Germinal center (tissue), 1 donor: ENCODE measurements around the gene MADCAM1.

Source experiments
- DNase-seq: peaks from one replicate; pipeline ENCODE4 v3.0.0; 2012; ENCODE audit warnings: mixed read lengths, low spot score

MADCAM1 gene

DNA sequence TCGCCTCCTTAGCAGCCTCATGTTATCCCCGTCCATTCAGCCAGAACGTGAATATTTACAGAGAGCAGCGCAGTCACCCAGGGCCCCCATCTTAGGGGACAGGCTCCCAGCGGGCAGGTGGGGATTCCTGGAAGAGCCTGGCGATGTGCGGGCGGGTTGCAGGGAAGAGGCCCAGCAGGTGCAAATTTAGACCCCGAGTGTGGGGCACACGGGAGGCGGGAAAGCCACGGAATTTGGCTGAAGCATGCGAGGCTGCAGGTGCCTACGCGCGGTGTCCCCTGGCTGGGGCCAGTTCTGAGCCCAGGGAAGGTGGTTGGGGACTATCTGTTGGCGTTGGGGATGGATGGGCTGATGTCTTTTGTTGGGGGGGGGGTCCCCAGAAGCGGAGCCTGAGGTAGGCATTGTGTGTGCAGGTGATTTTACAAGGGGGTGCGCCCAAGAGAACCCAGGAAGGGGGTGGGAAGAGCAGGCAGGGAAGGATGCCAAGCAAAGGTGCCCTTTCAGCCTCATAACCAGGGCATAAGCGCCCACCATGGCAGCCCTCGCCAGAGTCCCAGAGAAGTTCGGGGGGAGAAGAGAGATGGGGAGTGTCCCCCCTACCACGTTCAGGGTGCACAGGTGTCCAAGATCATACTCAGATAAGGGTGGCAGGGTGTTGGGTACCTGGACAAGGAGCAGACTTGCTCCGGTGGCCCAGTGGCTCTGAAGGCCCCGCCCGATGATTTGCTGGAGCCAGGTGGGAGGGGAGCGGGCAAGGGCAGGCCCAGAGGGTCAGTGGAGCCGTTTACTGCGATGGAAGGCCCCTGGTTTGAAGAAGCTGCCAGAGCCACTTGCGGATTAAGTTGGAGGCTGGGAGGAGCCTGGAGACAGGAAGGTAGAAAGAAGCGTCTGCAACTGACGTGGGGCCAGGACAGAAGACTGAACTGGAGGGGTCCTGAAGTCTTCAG lies 12.2 kb downstream of the MADCAM1 start:
- no peak for DNase-seq

DNA sequence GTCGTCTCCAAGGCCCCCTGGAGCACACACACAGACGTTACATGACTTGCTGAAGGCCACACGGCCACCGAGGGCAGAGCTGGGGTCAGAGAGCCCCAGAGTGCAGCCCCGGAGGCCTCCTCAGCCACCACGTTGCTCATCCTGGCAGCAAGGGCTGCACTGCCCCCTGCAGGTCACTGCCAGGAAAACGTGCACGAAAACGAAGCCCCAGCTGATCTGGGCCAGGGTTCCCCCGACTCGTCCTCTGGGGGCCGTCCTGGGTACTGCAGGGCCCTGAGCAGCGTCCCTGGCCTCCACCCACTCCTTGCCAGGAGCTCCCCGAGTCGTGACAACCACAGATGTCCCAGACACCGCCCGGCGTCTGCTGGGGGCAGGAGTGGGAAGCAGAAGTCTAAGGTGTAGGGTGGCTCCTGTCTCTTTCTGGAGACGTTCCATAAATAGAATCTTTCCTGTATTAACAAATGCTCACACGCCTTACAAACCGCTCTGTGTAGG lies 14.4 kb downstream of the MADCAM1 start:
- DNase-seq = peak; percentile 89

DNA sequence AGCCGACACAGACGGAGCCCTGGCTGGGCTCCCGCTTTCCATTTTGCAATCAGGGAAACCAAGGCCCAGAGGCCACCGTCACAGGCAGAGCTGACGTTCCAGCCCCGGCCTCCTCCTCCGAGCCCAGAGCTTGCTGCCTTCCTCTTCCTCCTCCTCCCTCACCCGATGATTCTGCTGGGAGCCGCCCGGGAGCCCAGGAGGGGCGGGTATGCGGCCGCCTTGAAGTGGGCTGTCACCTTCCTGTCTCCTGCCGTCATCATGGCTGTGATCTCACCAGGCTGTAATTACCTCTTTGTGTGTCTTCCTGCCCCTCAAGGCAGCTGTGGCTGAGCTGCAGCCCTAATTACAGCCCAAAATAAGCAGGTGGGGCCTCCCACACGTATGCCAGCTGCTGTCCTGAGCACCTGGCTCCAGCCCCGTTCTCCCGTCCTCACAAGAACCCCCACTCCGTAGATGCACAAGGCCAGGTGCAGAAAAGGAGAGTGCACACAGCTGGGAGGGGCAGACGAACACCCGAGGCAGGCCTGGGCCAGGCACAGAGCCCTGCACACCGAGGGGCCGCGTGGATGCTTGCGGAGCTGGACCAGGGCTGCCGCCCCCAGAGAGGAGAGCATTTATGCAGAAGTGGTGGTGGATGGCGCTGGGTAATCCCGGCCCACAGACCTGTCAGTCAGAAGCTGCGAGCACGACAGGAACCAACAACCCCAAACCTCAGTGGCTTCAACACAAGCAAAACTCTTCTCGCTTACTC lies 15.0 kb downstream of the MADCAM1 start:
- peak; percentile 54 for DNase-seq

DNA sequence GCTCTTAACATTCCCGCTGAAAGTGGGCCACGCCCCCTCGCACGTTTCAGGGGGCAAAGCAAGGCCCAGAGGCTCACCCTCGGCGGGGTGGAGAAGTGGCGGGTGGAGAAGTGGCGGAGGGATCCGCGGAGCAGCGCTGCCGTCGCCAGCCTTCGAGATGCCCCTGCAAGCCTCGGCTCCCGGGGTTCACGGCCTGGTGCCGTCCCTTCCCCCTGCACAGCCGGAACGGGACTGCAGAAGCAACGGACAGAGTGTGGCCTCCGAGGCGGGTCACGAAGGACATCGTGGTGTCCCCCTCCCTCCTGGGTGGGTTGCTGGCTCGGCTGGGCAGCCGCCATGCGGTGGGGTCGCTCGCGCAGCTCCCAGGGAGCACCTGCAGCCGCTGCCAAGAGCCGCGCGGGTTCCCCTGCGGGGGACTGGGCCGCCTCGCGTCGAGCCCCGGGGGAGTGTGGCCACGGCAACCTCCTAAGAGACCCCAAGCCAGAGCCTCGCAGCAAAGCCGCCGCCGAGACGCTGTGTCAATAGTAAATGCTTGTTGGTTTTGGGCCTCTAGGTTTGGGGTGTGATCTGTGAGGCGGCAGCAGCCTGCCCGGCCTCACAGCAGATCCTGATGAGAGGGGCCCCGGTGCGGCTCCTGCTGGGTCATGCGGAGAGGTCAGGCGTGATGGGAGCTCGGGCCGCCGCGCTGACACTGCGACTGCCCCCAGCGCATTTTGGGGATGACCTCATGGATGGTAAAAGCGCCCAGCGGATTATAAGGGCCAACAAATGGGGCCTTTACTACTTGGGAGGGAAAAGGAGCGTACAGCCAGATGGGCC lies 16.5 kb downstream of the MADCAM1 start:
- DNase-seq = no peak

DNA sequence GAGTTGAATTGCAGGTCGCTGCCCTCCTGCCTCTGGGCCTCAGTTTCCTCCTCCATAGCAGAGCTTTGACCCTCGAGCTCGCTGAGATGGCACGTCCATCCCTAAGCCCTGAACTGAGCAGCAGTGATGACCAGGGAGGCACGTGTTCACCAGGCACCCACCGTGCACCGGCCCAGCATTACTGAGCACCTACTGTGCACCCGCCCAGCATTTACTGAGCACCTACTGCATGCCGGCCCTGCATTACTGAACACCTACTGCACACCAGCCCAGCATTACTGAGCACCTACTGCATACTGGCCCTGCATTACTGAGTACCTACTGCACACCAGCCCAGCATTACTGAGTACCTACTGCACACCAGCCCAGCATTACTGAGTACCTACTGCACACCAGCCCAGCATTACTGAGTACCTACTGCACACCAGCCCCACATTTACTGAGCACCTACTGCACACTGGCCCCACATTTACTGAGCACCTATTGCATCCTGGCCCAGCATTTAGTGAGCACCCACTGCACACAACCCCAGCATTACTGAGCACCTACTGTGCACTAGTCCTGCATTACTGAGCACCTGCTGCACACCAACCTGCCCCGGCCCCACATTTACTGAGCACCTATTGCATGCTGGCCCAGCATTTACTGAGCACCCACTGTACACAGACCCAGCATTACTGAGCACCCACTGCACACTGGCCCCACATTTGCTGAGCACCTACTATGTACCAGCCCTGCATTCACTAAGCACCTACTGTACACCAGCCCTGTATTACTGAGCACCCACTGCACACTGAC lies 17.3 kb downstream of the MADCAM1 start:
- no peak for DNase-seq

DNA sequence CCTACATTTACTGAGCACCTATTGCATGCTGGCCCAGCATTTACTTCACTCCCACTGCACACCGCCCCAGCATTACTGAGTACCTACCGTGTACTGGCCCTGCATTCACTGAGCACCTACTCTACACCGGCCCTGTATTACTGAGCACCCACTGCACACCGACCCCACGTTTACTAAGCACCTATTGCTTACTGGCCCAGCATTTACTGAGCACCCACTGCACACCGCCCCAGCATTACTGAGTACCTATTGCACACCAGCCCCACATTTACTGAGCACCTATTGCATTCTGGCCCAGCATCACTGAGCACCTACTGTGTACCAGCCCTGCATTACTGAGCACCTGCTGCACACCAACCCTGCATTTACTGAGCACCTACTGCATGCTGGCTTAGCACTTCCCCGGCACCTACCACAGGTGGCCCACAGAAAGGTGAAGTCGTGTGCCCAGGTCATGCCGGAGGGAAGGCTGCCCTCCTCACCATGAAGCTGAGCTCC lies 17.9 kb downstream of the MADCAM1 start:
- no peak for DNase-seq

DNA sequence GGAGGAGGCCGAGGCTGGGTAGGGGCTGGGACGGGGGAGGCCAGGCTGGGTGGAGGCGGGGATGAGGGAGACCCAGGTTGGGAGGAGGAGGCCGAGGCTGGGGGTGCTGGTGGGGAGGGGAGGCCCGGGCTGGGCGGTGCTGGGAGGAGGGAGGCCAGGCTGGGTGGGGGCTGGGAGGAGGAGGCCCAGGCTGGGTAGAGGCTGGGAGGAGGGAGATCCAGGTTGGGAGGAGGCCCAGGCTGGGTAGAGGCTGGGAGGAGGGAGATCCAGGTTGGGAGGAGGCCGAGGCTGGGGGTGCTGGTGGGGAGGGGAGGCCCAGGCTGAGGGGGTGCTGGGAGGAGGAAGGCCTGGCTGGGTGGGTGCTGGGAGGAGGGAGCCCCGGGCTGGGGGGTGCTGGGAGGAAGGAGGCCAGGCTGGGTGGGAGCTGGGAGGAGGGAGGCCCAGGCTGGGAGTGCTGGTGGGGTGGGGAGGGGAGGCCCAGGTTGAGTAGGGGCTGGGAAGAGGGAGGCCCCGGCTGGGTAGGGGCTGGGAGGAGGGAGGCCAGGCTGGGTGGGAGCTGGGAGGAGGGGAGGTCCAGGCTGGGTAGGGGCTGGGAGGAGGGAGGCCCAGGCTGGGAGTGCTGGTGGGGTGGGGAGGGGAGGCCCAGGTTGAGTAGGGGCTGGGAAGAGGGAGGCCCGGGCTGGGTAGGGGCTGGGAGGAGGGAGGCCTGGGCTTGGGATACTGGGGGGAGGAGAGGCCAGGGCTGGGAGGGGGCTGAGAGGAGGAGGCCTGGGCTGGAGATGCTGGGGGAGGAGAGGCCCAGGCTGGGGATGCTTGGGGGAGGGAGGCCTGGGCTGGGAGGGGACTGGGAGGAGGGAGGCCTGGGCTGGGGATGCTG lies 21.7 kb downstream of the MADCAM1 start:
- DNase-seq = no peak

DNA sequence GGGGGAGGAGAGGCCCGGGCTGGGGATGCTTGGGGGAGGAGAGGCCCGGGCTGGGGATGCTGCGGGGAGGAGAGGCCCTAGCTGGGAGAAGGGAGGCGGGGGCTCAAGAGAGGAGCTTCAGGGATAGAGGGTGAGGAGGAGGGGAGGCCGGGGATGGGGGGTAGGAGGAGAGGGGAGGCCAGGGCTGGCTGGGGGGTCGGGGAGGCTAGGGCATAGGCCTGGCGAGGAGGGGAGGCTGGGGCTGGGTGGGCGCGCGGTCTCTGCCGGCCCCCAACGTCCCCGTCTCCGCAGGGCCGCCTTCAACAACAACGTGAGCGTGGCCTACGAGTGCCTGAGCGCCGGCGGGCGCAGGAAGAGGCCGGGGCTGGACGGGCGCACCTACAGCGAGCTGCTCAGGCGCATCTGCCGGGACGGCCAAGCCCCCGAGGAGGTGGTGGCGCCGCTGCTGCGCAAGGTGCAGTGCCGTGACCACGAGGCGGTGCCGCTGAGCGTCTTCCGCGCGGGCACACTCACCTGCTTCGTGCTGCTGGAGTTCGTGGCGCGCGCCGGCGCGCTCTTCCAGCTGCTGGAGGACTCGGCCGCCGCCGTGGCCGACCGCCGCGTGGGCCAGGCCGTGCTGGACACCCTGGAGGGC lies 22.4 kb downstream of the MADCAM1 start:
- DNase-seq = peak; percentile 23

DNA sequence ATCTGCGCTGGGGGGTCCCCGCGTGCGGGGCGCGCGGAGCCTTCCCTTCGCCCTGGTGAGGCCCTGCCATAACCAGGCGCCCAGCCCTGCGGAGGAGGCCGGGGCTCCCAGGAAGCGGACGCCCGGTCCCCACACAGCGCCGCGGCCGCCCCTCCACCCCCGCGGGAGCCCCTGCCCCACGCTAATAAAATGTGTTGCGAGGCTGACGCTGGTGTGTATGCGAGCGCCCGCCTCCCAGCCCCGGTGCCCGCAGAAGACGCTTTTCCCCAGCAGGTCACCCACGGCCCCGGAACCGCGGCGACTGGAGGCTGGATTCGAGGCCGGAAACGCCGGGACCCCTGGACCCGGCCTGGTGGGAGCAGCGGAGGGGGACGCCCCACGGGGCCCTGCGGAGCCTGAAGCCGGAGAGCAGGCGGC lies 23.2 kb downstream of the MADCAM1 start:
- no peak for DNase-seq

DNA sequence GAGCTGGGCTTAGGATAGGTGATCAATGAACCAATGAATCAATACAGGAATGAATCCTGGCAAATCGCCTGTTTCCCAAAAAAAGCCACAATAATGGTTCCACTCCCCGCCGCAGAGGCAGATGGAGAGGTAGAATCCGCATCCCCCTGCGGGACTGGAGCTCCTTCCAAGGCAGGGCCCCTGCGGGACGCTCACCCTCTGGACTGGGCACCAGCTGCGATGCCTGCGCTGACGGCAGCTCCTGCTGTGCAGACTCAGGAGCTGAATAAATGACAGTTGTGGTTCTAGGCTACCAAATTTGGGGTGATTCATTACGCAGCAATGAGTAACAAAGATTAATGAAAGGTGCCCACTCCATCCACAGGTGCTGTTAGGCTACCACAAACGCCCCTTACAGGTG lies 26.4 kb downstream of the MADCAM1 start:
- DNase-seq = no peak

DNA sequence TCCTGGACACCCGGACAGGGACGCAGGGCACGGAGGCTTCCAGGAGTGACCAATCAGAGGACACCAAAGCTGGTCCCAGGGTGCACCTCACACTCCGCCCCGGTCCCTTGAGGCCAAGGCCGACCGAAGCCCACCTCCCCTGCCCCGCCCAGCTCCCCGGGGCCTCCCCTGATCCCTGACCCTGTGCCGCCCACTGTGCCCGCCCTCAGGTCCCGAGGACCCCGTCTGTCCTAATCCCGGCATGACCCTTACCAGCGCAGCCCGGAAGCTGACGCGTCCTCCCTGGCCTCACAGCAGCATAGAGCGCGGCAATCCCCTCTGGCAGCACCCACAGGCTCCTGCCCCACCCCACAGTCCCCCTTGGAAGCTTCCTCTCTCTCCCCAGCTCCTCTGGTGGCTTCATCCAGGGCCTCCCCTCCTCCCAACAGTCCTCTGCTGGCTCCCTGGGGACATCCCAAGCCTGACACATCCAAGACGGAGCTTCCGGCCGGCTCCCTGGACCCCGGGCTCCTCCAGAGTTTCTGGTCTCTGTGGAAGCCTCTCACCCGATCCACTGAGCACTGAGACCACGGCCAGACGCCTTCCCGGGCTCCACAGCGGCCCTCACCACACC lies 27.9 kb downstream of the MADCAM1 start:
- DNase-seq = no peak

DNA sequence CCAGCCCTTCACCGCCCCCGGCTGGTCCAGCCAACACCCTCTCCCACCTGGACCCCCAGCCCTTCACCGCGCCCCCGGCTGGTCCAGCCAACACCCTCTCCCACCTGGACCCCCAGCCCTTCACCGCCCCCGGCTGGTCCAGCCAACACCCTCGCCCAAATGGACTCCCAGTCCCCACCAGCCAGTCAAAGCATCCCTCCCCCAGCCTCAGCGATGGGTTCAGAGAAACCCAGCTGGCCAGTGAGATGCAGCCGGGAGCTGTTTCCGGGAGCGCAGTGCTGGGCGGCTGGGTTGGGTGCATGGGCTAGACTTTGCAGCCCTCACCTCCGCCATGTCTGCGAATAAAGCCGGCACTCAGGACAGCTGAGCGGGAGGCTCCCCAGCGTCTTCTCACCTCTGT lies 28.7 kb downstream of the MADCAM1 start:
- DNase-seq = no peak

DNA sequence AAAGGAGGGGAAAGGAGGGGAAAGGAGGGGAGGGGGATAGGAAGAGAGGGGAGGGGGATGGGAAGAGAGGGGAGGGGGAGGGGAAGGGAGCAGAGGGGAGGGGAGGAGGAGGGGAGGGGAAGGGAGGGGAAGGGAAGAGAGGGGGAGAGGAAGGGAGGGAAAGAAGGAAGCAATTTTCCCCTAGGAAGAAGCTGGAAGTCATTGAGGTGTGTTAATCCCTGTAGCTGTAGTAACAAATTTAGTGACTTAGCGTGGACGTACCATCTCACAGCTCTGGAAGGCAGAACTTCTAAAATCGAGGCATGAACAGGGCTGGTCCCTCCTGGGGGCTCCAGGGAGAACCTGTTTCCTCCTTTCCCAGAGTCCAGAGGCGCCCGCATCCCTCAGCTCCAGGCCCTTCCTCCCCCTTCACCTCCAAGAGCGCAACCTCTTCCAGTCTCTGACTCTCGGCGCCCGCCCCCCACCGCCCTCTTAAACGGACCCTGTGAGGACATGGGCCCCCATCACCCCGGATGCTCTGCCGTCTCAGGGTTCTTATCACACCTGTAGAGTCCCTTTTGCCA lies 29.7 kb downstream of the MADCAM1 start:
- DNase-seq = no peak

DNA sequence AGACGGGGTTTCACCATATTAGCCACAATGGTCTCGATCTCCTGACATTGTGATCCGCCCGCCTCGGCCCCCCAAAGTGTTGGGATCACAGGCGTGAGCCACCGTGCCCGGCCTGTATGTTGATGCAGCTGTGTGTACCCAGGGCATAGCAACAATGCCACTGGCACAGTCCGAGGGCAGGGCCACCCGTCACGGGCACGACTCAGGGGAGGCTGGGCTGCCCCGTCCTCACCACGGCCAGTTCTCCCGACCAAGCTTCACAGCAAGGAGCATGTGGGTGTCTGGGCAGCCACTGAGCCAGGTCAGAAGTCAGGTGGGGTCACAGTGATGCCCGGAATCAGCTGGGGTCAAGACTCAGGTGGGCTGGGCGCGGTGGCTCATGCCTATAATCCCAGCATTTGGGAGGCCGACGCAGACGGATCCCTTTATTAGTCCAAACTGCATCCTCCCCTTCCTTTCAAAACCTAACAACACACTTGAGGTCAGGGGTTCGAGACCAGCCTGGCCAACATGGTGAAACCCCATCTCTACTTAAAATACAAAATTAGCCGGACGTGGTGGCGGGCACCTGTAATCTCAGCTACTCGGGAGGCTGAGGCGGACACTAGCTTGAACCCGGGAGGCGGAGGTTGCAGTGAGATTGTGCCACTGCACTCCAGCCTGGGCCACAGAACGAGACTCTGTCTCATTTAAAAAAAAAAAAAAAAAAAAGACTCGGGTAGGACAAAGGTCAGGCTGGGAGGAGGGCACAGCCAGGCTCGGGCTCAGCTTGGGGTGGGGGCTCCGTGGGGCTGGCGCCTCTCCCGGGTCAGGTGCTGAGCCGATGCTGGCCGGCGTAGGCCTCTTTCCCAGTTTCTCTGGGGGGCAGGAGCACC lies 34.1 kb downstream of the MADCAM1 start:
- DNase-seq = no peak

DNA sequence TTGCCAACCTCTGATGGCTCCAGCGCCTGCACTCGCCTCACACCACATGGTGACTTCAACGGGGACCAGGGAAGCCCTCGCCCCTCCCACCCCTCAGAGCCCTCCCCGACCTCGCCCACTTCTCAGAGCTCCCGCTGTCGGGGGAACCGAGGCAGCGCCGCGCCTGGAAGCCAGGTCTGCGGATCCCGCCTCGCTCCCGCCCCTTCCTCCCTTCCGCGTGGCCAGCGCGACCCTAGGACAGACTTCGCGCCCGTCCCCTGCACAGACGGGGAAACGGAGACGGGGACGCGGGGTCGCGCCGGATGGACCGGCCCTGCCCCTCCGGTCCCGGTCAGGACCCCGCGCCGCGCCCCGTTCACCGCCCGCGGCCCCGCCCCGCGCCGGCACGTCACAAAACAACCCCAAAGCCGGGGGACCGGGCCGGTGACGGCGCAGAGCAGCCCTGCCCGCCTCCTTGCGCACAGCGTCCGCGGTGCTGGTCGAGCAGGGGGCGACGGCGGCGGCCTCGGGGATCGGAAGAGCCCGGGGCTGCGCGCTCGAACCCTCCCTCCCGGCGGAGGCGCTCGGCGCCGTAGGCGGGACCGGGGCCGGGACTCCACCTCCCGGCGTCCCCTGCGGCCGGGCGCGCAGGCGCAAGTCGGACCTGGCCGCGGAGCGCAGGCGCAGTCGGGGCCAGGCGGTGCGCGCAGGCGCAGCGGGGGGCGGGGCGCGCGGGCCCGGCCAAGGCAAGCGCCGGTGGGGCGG lies 34.9 kb downstream of the MADCAM1 start:
- peak; percentile 97 for DNase-seq

DNA sequence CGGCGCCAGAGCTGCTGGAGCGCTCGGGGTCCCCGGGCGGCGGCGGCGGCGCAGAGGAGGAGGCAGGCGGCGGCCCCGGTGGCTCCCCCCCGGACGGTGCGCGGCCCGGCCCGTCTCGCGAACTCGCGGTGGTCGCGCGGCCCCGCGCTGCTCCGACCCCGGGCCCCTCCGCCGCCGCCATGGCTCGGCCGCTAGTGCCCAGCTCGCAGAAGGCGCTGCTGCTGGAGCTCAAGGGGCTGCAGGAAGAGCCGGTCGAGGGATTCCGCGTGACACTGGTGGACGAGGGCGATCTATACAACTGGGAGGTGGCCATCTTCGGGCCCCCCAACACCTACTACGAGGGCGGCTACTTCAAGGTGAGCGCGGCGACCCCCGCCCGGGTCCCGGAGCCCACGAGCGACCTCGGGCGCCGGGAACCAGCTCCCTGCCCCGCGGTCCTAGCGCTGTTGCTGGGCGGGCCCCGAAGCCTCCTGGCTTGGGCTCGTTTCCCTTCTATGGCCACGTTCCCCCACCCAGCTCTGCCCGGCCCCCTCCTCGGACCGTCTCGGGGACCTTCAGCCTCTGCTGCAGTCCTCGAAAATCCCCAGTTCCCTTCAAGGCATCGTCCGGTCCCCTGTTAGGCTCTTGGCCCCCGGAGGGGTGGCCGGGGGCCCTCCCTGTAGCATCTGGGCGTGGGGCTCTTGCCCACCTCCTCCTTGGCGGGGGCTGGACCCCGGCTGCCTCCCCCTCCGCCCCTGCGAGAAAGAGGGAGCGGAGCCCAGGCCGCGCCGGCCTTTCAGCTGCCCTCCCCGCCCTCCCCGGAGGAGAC lies 35.7 kb downstream of the MADCAM1 start, which contains the start of gene CDC34:
Gene CDC34, plus strand, starts transcription at position 8 of the 808 bp plus-strand sequence. Its CDS starts 172 bp downstream, at position 180.
- peak; percentile 27 for DNase-seq
